ENCODE measurements around the gene TSSK6. TPM values are rescaled to one million over a fixed set of nuclear protein-coding genes. Genes with fewer than 3 reads are reported as not detected.

TSSK6 gene
- total and polyA plus RNA-seq, 4 donors, result 0.21 to 2.3 (median 1.1) TPM

- TF ChIP-seq FOXA1 (IDR thresholded peaks at IDR 0.05) (no peak), CTCF (IDR thresholded peaks at IDR 0.05; ENCODE audit: low read depth, low read length, missing input control) (no peak), FOXA2 (IDR thresholded peaks at IDR 0.05) (no peak), REST (IDR thresholded peaks at IDR 0.05) (no peak), HNF4A (conservative IDR thresholded peaks at IDR 0.05) (no peak), MAX (IDR thresholded peaks at IDR 0.05) (no peak), ZBTB33 (IDR thresholded peaks at IDR 0.05) (no peak), RAD21 (IDR thresholded peaks at IDR 0.05) (no peak), ATF3 (IDR thresholded peaks at IDR 0.05) (no peak), JUND (IDR thresholded peaks at IDR 0.05) (no peak), TAF1 (conservative IDR thresholded peaks at IDR 0.05) (no peak)
- H3K4me3 ChIP-seq (ENCODE audit: low read depth in 1 of 3, low read length in 3 of 3), result no peak overlapping the region
- no peak overlapping the region for H3K9ac ChIP-seq (ENCODE audit: low read depth in 1 of 2, low read length in 2 of 2)
- H3K27ac ChIP-seq (ENCODE audit: low read depth in 1 of 2, low read length in 2 of 2), result no peak overlapping the region
- H3K27me3 ChIP-seq (ENCODE audit: control insufficient read depth in 4 of 4, insufficient read depth in 4 of 4, low read length in 3 of 4), result no peaks in the 10 kb centered on the region
- H3K36me3 ChIP-seq (ENCODE audit: control insufficient read depth in 4 of 4, insufficient read depth in 3 of 4, low read depth in 1 of 4, low read length in 3 of 4), result peaks cover 2 to 9% (median 6%) of the 10 kb centered on the region in 4 donors
- no peak for DNase-seq (ENCODE audit: low spot score)
- no peaks in the 10 kb centered on the region for H3K9me3 ChIP-seq (ENCODE audit: control insufficient read depth in 4 of 4, low read length in 3 of 4)
- 87% methylated on average over 7 of the region's 7 CpGs for WGBS
- no peaks in the 10 kb centered on the region for H3K4me1 ChIP-seq (ENCODE audit: control insufficient read depth in 4 of 4, insufficient read depth in 4 of 4, low read length in 3 of 4)
These were observed 8.7 kb upstream of the TSSK6 start for GRCh38 chr19:19524053-19524452.

- no peaks in the 10 kb centered on the region for H3K4me1 ChIP-seq (ENCODE audit: control insufficient read depth in 4 of 4, insufficient read depth in 4 of 4, low read length in 3 of 4)
- H3K9me3 ChIP-seq (ENCODE audit: control insufficient read depth in 4 of 4, low read length in 3 of 4), result no peaks in the 10 kb centered on the region
- H3K36me3 ChIP-seq (ENCODE audit: control insufficient read depth in 4 of 4, insufficient read depth in 3 of 4, low read depth in 1 of 4, low read length in 3 of 4), result peaks cover 2 to 9% (median 6%) of the 10 kb centered on the region in 4 donors
- no peaks in the 10 kb centered on the region for H3K27me3 ChIP-seq (ENCODE audit: control insufficient read depth in 4 of 4, insufficient read depth in 4 of 4, low read length in 3 of 4)
- H3K27ac ChIP-seq (ENCODE audit: low read depth in 1 of 2, low read length in 2 of 2), result no peak overlapping the region
- H3K9ac ChIP-seq (ENCODE audit: low read depth in 1 of 2, low read length in 2 of 2), result no peak overlapping the region
- H3K4me3 ChIP-seq (ENCODE audit: low read depth in 1 of 3, low read length in 3 of 3), result no peak overlapping the region
- 95% methylated on average over 3 of the region's 3 CpGs for WGBS
- DNase-seq (ENCODE audit: low spot score), result no peak
- TF ChIP-seq FOXA2 (IDR thresholded peaks at IDR 0.05), result no peak
- TF ChIP-seq TAF1 (conservative IDR thresholded peaks at IDR 0.05), result no peak
- no peak for TF ChIP-seq GABPA (IDR thresholded peaks at IDR 0.05 in 1 of 2, conservative IDR thresholded peaks at IDR 0.05 in 1 of 2)
- no peak for TF ChIP-seq CTCF (IDR thresholded peaks at IDR 0.05; ENCODE audit: low read depth, low read length, missing input control)
- TF ChIP-seq ATF3 (IDR thresholded peaks at IDR 0.05), result no peak
- TF ChIP-seq NR2F2 (IDR thresholded peaks at IDR 0.05), result no peak
- no peak for TF ChIP-seq REST (IDR thresholded peaks at IDR 0.05)
- no peak for TF ChIP-seq ZBTB33 (IDR thresholded peaks at IDR 0.05)
- no peak for TF ChIP-seq EGR1 (IDR thresholded peaks at IDR 0.05; ENCODE audit: low read depth in 2 of 2)
- TF ChIP-seq RAD21 (IDR thresholded peaks at IDR 0.05), result no peak
These were observed 7.8 kb upstream of the TSSK6 start for GRCh38 chr19:19523177-19523576.

All from liver (tissue), 9 donors.